Measurements from ENCODE around the gene RXFP1.

The RXFP1 gene

DNA sequence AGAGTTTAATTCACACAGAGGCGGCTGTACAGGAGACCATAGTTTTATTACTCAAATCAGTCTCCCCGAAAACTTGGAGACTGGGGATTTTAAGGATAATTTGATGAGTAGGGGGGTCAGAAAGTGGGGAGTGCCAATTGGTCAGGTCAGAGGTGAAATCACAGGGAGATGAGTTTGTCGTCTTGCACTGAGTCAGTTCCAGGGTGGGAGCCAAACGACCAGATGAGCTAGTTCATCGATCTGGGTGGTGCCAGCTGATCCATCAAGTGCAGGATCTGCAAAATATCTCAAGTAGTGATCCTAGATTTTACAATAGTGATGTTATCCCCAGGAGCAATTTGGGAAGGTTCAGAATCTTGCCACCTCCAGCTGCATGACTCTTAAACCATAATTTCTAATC is 154.4 kb downstream of the RXFP1 start:
- no peak for DNase-seq

DNA sequence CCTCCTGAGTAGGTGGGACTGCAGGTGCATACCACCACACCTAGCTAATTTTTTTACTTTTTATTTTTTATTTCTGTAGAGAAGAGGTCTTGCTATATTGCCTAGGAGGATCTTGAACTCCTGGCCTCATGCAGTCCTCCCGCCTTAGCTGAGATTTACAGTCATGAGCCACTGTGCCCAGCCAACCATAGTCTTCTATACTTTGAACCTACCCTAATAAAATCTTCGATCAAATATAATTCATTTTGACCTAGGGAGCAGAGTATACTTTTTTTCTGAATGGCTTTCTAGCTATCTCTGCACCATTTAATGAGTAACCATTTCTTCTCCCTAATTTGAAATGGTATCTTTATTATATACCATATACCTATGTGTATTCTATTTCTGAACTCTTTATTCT is 157.1 kb downstream of the RXFP1 start:
- no peak for DNase-seq

DNA sequence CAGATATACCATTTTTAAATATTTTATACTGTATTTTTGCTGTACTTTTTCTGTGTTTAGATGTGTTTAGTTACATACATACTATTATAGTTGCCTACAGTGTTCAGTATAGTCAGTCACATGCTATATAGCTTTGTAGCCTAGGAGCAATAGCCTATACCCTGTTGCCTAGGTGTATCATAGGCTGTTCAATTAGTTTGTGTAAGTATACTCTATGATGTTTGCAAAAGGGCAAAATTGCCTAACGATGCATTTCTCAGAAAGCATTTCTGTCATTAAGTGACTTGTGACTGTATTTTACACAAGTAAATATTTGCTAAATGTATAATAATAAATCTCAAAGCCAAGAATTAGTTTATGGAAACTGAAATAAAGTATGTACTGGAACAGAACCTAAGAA is 159.9 kb downstream of the RXFP1 start:
- DNase-seq, result no peak

DNA sequence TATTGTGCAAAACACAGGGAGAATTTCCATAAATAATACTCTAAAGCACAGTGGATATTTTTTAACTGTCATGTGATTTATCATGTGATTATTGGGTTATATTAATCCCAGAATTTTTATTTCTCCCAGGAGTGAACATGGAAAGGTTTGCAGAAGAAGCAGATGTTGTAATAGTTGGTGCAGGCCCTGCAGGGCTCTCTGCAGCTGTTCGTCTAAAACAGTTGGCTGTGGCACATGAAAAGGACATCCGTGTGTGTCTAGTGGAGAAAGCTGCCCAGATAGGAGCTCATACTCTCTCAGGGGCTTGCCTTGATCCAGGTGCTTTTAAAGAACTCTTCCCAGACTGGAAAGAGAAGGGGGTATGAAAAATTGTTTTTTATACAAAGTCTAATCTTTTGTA is 160.4 kb downstream of the RXFP1 start:
- peak; percentile 51 for DNase-seq

DNA sequence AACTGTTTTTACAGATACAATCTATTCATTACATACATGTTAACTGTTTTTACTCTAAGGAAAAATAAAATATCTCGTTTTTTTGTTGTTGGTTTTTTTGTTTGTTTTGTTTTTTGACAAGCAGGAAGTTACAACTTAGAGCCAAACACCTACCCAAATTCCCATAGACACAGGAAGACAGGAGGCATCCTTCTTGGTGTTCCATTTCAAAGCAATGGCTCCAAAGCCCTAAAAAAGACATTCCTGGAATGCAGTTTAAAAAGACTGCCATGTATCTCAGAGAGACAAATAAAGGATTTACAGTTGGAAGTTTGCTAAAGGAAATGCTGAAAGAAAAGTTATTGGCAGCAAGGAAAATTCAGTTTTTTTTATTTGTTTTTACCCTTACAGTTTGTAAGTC is 167.1 kb downstream of the RXFP1 start:
- DNase-seq, result no peak

Data from GF-D8 (cell line).